ENCODE data around the gene TMX1. TPM values are rescaled to one million over a fixed set of nuclear protein-coding genes. Genes with fewer than 3 reads are reported as not detected.

Gene TMX1
- total and polyA plus RNA-seq, 4 donors: 11.6 to 22.8 (median 19.4) TPM

- TF ChIP-seq GABPA (IDR thresholded peaks at IDR 0.05 in 1 of 2, conservative IDR thresholded peaks at IDR 0.05 in 1 of 2) (no peak), NR2F2 (IDR thresholded peaks at IDR 0.05) (no peak), SP1 (IDR thresholded peaks at IDR 0.05) (no peak)
Observed at GRCh38 chr14:51304941-51305340, 64.9 kb downstream of the TMX1 start (continued).

- H3K27ac ChIP-seq (ENCODE audit: low read depth in 1 of 2, low read length in 2 of 2): no peak overlapping the region
- WGBS: 93% methylated on average over 1 of the region's 1 CpG
- TF ChIP-seq HNF4A (conservative IDR thresholded peaks at IDR 0.05): no peak
- H3K9ac ChIP-seq (ENCODE audit: low read depth in 1 of 2, low read length in 2 of 2): no peak overlapping the region
- H3K4me1 ChIP-seq (ENCODE audit: control insufficient read depth in 4 of 4, insufficient read depth in 4 of 4, low read length in 3 of 4): no peaks in the 10 kb centered on the region
- no peak overlapping the region for H3K4me3 ChIP-seq (ENCODE audit: low read depth in 1 of 3, low read length in 3 of 3)
- no peaks in the 10 kb centered on the region for H3K9me3 ChIP-seq (ENCODE audit: control insufficient read depth in 4 of 4, low read length in 3 of 4)
- no peaks in the 10 kb centered on the region for H3K36me3 ChIP-seq (ENCODE audit: control insufficient read depth in 4 of 4, insufficient read depth in 3 of 4, low read depth in 1 of 4, low read length in 3 of 4)
- DNase-seq (ENCODE audit: low spot score): no peak
- no peaks in the 10 kb centered on the region for H3K27me3 ChIP-seq (ENCODE audit: control insufficient read depth in 4 of 4, insufficient read depth in 4 of 4, low read length in 3 of 4)
Observed at GRCh38 chr14:51305751-51306150, 65.7 kb downstream of the TMX1 start.

Small RNA genes lying within 50 kb of the gene (small RNA-seq; reads per million reads assigned to genes)
- not detected for gene RF00019
- not detected for gene RF00156

Other genes with a start within 250 kb of the TMX1 start
- 1 to 10 TPM in 1 of 2 donors, under 1 TPM in 1; 0.14 to 1.6 TPM for gene TRIM9, start 145.1 kb upstream of the TMX1 start, total RNA-seq
- under 1 TPM; 0.09 to 0.22 TPM for gene TRIM9, start 145.1 kb upstream of the TMX1 start, polyA plus RNA-seq

All from liver (tissue), 10 donors.